ENCODE results near the gene TIMM21. TPM values are rescaled to one million over a fixed set of nuclear protein-coding genes. Genes with fewer than 3 reads are reported as not detected.

TIMM21 gene
- total RNA-seq, 2 donors from 2014 or later: 29.6 to 45.5 TPM

DNA sequence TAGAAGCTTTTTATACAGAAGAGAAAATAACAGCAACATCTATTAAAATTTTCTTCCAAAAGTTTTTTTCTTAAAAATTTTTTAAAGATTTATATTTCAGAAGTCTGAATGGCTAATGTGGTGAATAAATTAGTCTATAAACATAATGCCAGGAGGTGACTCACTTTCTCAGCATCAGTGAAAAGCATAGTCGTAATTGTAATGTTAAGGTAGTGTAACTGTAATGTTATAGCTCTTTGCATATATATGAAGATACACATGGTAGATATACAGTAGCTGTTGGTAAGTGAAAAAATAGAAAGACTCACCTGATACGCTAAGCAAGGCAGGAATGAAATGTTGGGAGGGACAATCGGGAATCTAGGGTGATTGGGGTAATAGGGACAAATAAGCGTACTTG lies 5.5 kb downstream of the TIMM21 start:
- intact Hi-C loops (cut with DNase I): no loop called here
- Histone ChIP-seq H3K4me1 (peaks cover 5% of the 10 kb centered on the region), H3K9me3 (no peaks in the 10 kb centered on the region), H3K27ac (no peak overlapping the region), H3K4me3 (no peak overlapping the region), H3K27me3 (no peaks in the 10 kb centered on the region), H3K9ac (ENCODE audit: low read depth in 2 of 2, low read length in 2 of 2) (no peak overlapping the region), H3K36me3 (no peaks in the 10 kb centered on the region)
- no peak for DNase-seq
- no peak for TF ChIP-seq CTCF (IDR thresholded peaks at IDR 0.05)

- Histone ChIP-seq H3K27me3 (no peaks in the 10 kb centered on the region), H3K9me3 (no peaks in the 10 kb centered on the region), H3K9ac (ENCODE audit: low read depth in 2 of 2, low read length in 2 of 2) (no peak overlapping the region), H3K4me3 (no peak overlapping the region), H3K4me1 (peaks cover 3% of the 10 kb centered on the region), H3K27ac (no peak overlapping the region), H3K36me3 (peaks cover 2% of the 10 kb centered on the region)
- intact Hi-C loops (cut with DNase I): no loop called here
- DNase-seq: no peak
- TF ChIP-seq CTCF (IDR thresholded peaks at IDR 0.05): no peak
Observed at GRCh38 chr18:74154716-74155115, 6.4 kb downstream of the TIMM21 start.

DNA sequence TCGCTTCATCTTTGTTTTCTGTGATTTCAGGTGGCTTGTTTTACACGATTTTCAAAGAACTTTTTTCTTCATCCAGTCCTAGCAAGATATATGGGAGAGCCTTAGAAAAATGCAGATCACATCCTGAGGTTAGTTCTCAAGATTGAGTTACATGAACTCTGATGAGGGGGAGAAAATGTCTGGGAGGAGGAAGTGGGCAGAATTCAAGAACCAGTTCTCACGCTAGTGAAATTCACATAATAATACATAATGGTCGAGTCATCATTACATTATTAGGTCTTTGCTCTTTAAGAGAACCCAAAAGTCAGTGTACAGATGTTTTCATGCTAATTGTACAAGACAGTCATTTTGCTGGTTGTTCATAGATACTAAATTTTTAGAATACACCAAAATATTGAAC lies 7.0 kb downstream of the TIMM21 start:
- H3K4me3 ChIP-seq: no peak overlapping the region
- H3K9ac ChIP-seq (ENCODE audit: low read depth in 2 of 2, low read length in 2 of 2): no peak overlapping the region
- no peaks in the 10 kb centered on the region for H3K27me3 ChIP-seq
- no peak for DNase-seq
- intact Hi-C loops (cut with DNase I): no loop called here
- no peaks in the 10 kb centered on the region for H3K4me1 ChIP-seq
- TF ChIP-seq CTCF (IDR thresholded peaks at IDR 0.05): no peak
- no peaks in the 10 kb centered on the region for H3K9me3 ChIP-seq
- no peak overlapping the region for H3K27ac ChIP-seq
- peaks cover 5% of the 10 kb centered on the region for H3K36me3 ChIP-seq

- Histone ChIP-seq H3K4me1 (no peaks in the 10 kb centered on the region), H3K9ac (ENCODE audit: low read depth in 2 of 2, low read length in 2 of 2) (no peak overlapping the region), H3K4me3 (no peak overlapping the region), H3K27ac (no peak overlapping the region), H3K27me3 (no peaks in the 10 kb centered on the region), H3K9me3 (no peaks in the 10 kb centered on the region), H3K36me3 (peaks cover 5% of the 10 kb centered on the region)
- DNase-seq: no peak
- intact Hi-C loops (cut with DNase I): no loop called here
- no peak for TF ChIP-seq CTCF (IDR thresholded peaks at IDR 0.05)
Observed at GRCh38 chr18:74163019-74163660, 14.8 kb downstream of the TIMM21 start.

GRCh38 chr18:74166386-74166785 lies 18.1 kb downstream of the TIMM21 start:
- H3K4me3 ChIP-seq: no peak overlapping the region
- no peaks in the 10 kb centered on the region for H3K36me3 ChIP-seq
- intact Hi-C loops (cut with DNase I): no loop called here
- H3K9ac ChIP-seq (ENCODE audit: low read depth in 2 of 2, low read length in 2 of 2): no peak overlapping the region
- H3K27ac ChIP-seq: no peak overlapping the region
- no peaks in the 10 kb centered on the region for H3K27me3 ChIP-seq
- H3K4me1 ChIP-seq: no peaks in the 10 kb centered on the region
- TF ChIP-seq CTCF (IDR thresholded peaks at IDR 0.05): no peak
- DNase-seq: no peak
- H3K9me3 ChIP-seq: no peaks in the 10 kb centered on the region

Measured in colonic mucosa (tissue), 4 donors.